Gastroesophageal sphincter (tissue), 4 donors: ENCODE results near the gene OVAAL. TPM values are rescaled to one million over a fixed set of nuclear protein-coding genes. Genes with fewer than 3 reads are reported as not detected.

Experiments
- ATAC-seq: fragments of 150-250 bp; one replicate; pipeline ENCODE4 v1.9.1; 2016; ENCODE audit warnings: mild to moderate bottlenecking, moderate library complexity
- H3K27ac ChIP-seq, 4 donors: fragments of 200-600 bp; sonication (generic) in 3 of 4; 1 replicate in 3 of 4; 2 replicates in 1 of 4; pipeline ENCODE4 v1.5.1; 2016 to 2019
- H3K27me3 ChIP-seq: fragments of 200-600 bp; sonication (generic); one replicate; pipeline ENCODE4 v1.5.1; 2019
- H3K36me3 ChIP-seq, 2 donors: fragments of 200-600 bp; sonication (generic); one replicate each; pipeline ENCODE4 v1.5.1; 2019; ENCODE audit warnings: control low read depth in 1 of 2
- H3K4me1 ChIP-seq, 3 donors: fragments of 200-600 bp; sonication (generic); 1 replicate in 2 of 3; 2 replicates in 1 of 3; pipeline ENCODE4 v1.5.1; 2016 to 2019; ENCODE audit warnings: control low read depth in 2 of 3
- H3K4me3 ChIP-seq, 2 donors: fragments of 200-600 bp; sonication (generic); one replicate each; pipeline ENCODE4 v1.5.1; 2019; ENCODE audit warnings: mild to moderate bottlenecking in 1 of 2, moderate library complexity in 1 of 2
- H3K9me3 ChIP-seq, 3 donors: fragments of 200-600 bp; sonication (generic); one replicate each; pipeline ENCODE4 v1.5.1; 2017 to 2019; ENCODE audit warnings: control low read depth in 2 of 3
- EP300 ChIP-seq: sonication (generic); formaldehyde crosslinking; IDR thresholded peaks from one replicate; pipeline ENCODE4 v1.6.1; 2017; ENCODE audit warnings: antibody characterized with exemption, mild to moderate bottlenecking
- POLR2A ChIP-seq, 2 donors: fragments of 450-650 bp; IDR thresholded peaks; one replicate each; pipeline ENCODE4 v1.6.1; 2017; ENCODE audit warnings: antibody characterized with exemption in 2 of 2, mild to moderate bottlenecking in 2 of 2, moderate library complexity in 1 of 2
- POLR2AphosphoS5 ChIP-seq: sonication (generic); formaldehyde crosslinking; IDR thresholded peaks from one replicate; pipeline ENCODE4 v1.6.1; 2017; ENCODE audit warnings: antibody characterized with exemption
- WGBS, 2 donors: methylation state at CpG; one replicate each; pipeline ENCODE4 v1.1.5; 2018; ENCODE audit warnings: low coverage in 1 of 2; 5-methylcytosine and 5-hydroxymethylcytosine counted together
- total RNA-seq, 4 donors: library from RNA; depleted of rRNA; stranded (reverse); fragments of >200 nt; gene quantifications; one replicate each; pipeline ENCODE4 v1.1.0, GENCODE V29; 2016
- TF ChIP-seq, protein P1 (sequence below), 4 experiments: fragments of 200-600 bp in 2 of 4; fragments of 450-650 bp in 2 of 4; sonication (generic) in 1 of 4; IDR thresholded peaks; one replicate each; pipeline ENCODE4 v1.5.1; 2017 to 2019; ENCODE audit warnings: antibody characterized with exemption in 4 of 4, mild to moderate bottlenecking in 2 of 4, moderate library complexity in 2 of 4

The OVAAL gene
- total RNA-seq, 4 donors from 2014 or later, result not detected

DNA sequence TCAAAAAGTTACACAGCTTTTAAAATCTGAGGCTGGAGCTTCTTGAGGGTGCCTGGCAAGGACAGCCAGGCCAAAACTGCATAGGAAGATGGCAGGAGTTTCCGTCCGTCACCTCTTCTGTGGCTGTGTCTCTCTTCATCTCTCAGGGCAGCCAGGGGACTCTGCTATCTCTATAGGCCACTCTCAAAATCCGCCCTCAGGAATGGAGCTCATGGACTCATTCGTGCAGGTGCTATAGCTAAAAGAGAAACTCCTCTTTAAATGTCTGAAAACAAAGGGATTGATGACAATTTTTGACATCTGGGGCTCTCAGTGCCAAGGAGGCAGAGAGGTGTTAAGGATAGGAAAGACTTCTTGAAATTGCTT lies 27.2 kb downstream of the OVAAL start:
- H3K4me3 ChIP-seq, result no peak overlapping the region
- 100% methylated on average over 1 of the region's 4 CpGs; no CpG with 5 or more reads in 1 of the 2 donors for WGBS, 2 donors
- peak overlapping the region in 1 of 4 donors; percentile 25 for H3K27ac ChIP-seq
- H3K9me3 ChIP-seq, result no peaks in the 10 kb centered on the region
- no peaks in the 10 kb centered on the region for H3K36me3 ChIP-seq
- peaks cover 0 to 12% (median 3%) of the 10 kb centered on the region in 3 donors for H3K4me1 ChIP-seq
- no peak for TF ChIP-seq POLR2A (IDR thresholded peaks at IDR 0.05)
- H3K27me3 ChIP-seq, result no peaks in the 10 kb centered on the region
- ATAC-seq, result no peak

DNA sequence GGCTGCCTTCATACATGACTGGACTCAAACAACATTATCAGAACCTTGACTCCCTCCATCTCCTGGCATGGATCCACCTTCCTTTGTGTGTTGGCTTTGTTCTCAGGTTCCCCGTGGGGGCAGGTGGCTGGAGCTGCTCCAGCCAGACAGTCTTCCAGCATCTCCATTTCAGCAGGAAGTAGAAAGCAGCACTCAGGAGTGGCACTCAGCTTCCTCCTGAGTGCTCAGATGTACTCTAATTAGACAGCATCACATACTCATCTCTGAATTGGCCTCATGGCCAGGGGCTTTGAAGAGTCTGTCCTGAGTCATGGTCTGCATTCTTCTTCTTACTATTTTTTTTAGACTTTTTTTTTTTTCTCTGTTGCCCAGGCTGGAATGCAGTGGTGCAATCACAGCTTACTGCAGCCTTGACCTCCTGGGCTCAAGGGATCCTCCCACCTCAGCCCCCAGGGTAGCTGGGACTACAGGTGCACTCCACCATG lies 27.9 kb downstream of the OVAAL start:
- Histone ChIP-seq H3K36me3 (no peaks in the 10 kb centered on the region), H3K27ac (no peak overlapping the region), H3K4me3 (no peak overlapping the region), H3K4me1 (peaks cover 0 to 12% (median 3%) of the 10 kb centered on the region in 3 donors), H3K27me3 (no peaks in the 10 kb centered on the region), H3K9me3 (no peaks in the 10 kb centered on the region)
- 0 to 29% methylated on average over 1 of the region's 1 CpG for WGBS, 2 donors
- TF ChIP-seq POLR2AphosphoS5 (no peak), POLR2A (IDR thresholded peaks at IDR 0.05) (no peak), EP300 (no peak)
- TF ChIP-seq, protein P1, sequence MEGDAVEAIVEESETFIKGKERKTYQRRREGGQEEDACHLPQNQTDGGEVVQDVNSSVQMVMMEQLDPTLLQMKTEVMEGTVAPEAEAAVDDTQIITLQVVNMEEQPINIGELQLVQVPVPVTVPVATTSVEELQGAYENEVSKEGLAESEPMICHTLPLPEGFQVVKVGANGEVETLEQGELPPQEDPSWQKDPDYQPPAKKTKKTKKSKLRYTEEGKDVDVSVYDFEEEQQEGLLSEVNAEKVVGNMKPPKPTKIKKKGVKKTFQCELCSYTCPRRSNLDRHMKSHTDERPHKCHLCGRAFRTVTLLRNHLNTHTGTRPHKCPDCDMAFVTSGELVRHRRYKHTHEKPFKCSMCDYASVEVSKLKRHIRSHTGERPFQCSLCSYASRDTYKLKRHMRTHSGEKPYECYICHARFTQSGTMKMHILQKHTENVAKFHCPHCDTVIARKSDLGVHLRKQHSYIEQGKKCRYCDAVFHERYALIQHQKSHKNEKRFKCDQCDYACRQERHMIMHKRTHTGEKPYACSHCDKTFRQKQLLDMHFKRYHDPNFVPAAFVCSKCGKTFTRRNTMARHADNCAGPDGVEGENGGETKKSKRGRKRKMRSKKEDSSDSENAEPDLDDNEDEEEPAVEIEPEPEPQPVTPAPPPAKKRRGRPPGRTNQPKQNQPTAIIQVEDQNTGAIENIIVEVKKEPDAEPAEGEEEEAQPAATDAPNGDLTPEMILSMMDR (IDR thresholded peaks at IDR 0.05), result no peak
- no peak for ATAC-seq

DNA sequence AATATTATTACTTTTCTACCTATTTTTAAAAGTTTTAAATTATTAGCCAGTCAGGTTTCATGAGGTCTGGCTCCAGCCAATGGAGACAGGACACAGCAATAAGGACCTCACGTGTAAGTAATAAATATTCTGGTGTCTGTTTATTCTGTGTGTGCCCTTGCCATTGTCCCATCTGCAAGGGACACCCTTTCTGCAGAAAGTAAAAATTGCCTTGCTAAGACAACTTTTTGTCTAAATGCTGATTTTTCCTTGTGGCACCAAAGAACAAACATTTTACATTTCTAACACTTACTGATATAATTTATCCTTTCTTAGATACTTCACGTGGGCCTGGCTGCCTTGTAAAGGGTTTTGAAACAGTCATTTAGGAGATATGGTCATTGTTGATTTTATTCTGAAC lies 29.4 kb downstream of the OVAAL start:
- ATAC-seq, result no peak
- Histone ChIP-seq H3K9me3 (no peaks in the 10 kb centered on the region), H3K4me1 (peaks cover 0 to 12% (median 3%) of the 10 kb centered on the region in 3 donors), H3K36me3 (no peaks in the 10 kb centered on the region), H3K27me3 (no peaks in the 10 kb centered on the region), H3K4me3 (no peak overlapping the region), H3K27ac (no peak overlapping the region)
- no peak for TF ChIP-seq POLR2AphosphoS5
- TF ChIP-seq, protein P1 (IDR thresholded peaks at IDR 0.05), result no peak
- TF ChIP-seq EP300, result no peak
- TF ChIP-seq POLR2A (IDR thresholded peaks at IDR 0.05), result no peak
- 65 to 85% methylated on average over 2 of the region's 2 CpGs for WGBS, 2 donors

DNA sequence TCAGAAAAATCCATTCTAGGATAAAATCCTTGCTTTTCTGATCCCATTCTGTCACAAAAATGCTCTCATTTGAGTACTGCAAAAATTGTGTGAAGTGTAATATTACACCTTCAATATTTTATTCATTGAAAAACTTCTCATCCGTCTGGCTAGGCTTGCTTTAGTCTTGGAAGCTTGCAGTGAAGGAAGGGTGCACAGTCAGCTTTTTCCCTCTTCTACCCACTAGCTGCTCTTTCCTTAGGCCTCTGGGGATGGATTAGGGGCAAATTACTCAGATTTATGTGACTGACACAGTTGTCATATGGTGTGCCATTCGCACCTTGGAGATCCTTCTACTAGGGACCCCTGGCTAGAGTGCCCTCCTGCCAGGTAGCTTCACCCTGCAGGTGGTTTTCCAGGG lies 32.1 kb downstream of the OVAAL start:
- H3K27ac ChIP-seq, result no peak overlapping the region
- no peak overlapping the region for H3K4me3 ChIP-seq
- H3K27me3 ChIP-seq, result no peaks in the 10 kb centered on the region
- TF ChIP-seq EP300 (no peak), POLR2AphosphoS5 (no peak), POLR2A (IDR thresholded peaks at IDR 0.05) (no peak)
- TF ChIP-seq, protein P1 (IDR thresholded peaks at IDR 0.05), result no peak
- peaks cover 0 to 1% (median 0%) of the 10 kb centered on the region in 3 donors for H3K4me1 ChIP-seq
- H3K36me3 ChIP-seq, result no peaks in the 10 kb centered on the region
- ATAC-seq, result no peak
- no peaks in the 10 kb centered on the region for H3K9me3 ChIP-seq
- 68 to 100% methylated on average over 1 to 2 of the region's 2 CpGs for WGBS, 2 donors

DNA sequence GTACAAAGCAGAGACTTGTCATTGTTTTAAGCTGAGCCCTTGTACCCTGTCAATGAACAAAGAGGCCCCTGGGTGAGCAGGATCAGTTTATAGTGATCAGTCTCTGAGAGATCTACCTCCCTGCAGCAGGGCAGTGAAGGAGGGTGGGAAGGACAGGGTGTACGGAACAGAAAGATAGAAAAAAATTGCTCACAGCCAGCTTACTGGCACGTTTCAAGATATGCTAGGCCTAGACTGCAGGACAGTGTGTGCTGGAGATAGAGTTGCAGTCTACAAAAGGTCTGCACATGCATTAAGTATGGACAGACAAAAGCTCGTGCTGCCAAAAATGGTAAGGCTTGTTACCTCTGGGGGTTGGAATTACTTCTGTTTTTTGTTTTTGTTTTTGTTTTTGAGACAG lies 34.6 kb downstream of the OVAAL start:
- no peak overlapping the region for H3K4me3 ChIP-seq
- no peak overlapping the region for H3K27ac ChIP-seq
- TF ChIP-seq, protein P1 (IDR thresholded peaks at IDR 0.05), result no peak
- TF ChIP-seq POLR2A (IDR thresholded peaks at IDR 0.05) (no peak), POLR2AphosphoS5 (no peak), EP300 (no peak)
- ATAC-seq, result no peak
- H3K4me1 ChIP-seq, result no peaks in the 10 kb centered on the region
- no peaks in the 10 kb centered on the region for H3K27me3 ChIP-seq
- WGBS, 2 donors, result 78 to 88% methylated on average over 3 of the region's 3 CpGs
- no peaks in the 10 kb centered on the region for H3K9me3 ChIP-seq
- H3K36me3 ChIP-seq, result no peaks in the 10 kb centered on the region
